HFF-Myc (cell line): ENCODE results near the gene CLCC1.
"Not testable (repeated sequence)": the region's sequence is repeated elsewhere in the genome, so short reads cannot be mapped to it uniquely, and the experiment has no call there.

Experiments
- DNase-seq: peaks from one replicate; pipeline ENCODE4 v3.0.0-alpha.2; 2011; ENCODE audit warnings: low read depth; ENCODE audit errors: extremely low read depth
- H3K4me3 ChIP-seq: replicated peaks from 2 replicates; pipeline ENCODE4 v1.5.1; 2011; ENCODE audit warnings: low read depth, mild to moderate bottlenecking, control low read depth, low read length
- CTCF ChIP-seq: IDR thresholded peaks from 2 replicates; pipeline ENCODE4 v1.5.1; 2012; ENCODE audit warnings: mild to moderate bottlenecking, low read depth, low read length, control low read depth; ENCODE audit errors: missing control alignments

Gene CLCC1

GRCh38 chr1:108953452-108953851, 9.8 kb downstream of the CLCC1 start:
- H3K4me3 ChIP-seq, result no peak overlapping the region
- DNase-seq, result no peak

DNA sequence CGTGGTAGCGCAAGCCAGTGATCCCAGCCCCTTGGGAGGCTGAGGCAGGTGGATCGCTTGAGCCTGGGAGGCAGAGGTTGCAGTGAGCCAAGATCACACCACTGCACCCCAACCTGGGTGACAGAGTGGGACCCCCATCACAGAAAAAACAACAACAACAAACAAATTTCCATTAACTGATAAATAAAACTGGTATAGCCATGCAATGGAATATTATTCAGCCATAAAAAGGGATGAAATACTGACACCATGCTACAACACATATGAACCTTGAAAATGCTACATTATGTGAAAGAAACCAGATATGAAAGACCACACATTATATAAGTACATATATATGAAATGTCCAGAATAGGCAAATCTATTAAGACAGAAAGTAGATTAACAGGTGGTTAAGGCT, 12.0 kb downstream of the CLCC1 start:
- TF ChIP-seq CTCF, result no peak
- no peak for DNase-seq
- H3K4me3 ChIP-seq, result no peak overlapping the region

More at GRCh38 chr1:108953452-108953851, 9.8 kb downstream of the CLCC1 start:
- TF ChIP-seq CTCF, result no peak

DNA sequence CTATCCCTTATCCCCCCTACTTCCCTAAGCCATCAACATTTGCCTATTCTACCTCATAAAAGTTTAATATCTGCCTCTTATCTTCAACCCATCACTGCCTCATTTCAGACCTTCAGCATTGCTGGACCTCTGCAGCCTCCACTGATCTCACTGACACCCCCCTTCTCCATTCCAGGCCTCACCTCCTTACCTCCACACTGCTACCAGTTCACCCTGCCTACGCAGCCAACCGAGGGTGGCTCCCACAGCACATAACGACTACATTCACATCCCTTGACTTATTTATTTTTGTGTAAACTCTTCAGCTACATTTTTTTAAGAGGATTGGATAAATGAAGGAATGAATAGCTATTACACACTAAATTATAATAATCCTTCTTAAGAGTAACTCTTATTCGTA, 14.2 kb downstream of the CLCC1 start:
- no peak overlapping the region for H3K4me3 ChIP-seq
- DNase-seq, result no peak
- TF ChIP-seq CTCF, result no peak

- TF ChIP-seq CTCF, result no peak
- no peak for DNase-seq
- H3K4me3 ChIP-seq, result no peak overlapping the region
These were observed 15.3 kb downstream of the CLCC1 start for GRCh38 chr1:108947871-108948525.

DNA sequence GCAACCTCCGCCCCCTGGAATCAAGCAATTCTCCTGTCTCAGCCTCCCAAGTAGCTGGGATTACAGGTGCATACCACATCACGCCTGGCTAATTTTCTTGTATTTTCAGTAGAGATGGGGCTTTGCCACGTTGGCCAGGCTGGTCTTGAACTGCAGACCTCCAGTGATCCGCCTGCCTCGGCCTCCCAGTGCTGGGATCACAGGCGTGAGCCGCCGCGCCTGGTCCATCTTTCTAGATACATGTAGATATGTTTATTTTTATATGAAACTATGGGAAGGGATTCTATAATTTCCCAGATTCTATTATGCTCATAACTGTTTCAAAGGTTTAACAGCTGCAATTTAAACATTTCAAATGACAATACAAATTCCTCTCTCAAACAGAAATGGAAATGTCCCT, 27.1 kb downstream of the CLCC1 start:
- no peak for TF ChIP-seq CTCF
- no peak overlapping the region for H3K4me3 ChIP-seq
- DNase-seq, result no peak

- TF ChIP-seq CTCF, result no peak
- DNase-seq, result no peak
- no peak overlapping the region for H3K4me3 ChIP-seq
These were observed 29.3 kb downstream of the CLCC1 start for GRCh38 chr1:108933944-108934343.

- DNase-seq, H3K4me3 ChIP-seq: not testable (repeated sequence)
These were observed 35.7 kb downstream of the CLCC1 start for GRCh38 chr1:108927565-108927964.
